ENCODE data around the gene SPDYC. TPM values are rescaled to one million over a fixed set of nuclear protein-coding genes. Genes with fewer than 3 reads are reported as not detected.

The SPDYC gene
- total RNA-seq, 1 donor from 2014 or later: not detected

DNA sequence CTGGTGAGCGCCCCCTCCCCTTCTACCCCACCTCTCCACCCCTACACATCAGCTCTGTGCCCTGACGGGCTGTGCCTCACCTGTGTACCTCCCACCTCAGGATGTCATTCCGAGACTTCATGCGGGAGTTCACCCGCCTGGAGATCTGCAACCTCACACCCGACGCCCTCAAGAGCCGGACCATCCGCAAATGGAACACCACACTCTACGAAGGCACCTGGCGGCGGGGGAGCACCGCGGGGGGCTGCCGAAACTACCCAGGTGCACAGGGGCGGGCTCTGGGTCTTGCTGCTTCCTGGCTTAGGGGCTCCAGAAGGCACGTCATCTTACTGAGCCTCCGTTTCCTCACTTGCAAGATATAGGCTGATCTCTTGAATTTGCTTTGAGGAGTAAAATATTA, 18.5 kb downstream of the SPDYC start:
- peaks cover 27% of the 10 kb centered on the region for H3K36me3 ChIP-seq (ENCODE audit: insufficient read depth, low read length)
- no peak for DNase-seq (ENCODE audit: low read depth)
- peaks cover 22% of the 10 kb centered on the region for H3K36me3 Mint-ChIP-seq (ENCODE audit: low read depth, unreplicated experiment)

GRCh38 chr11:65189191-65189590, 19.2 kb downstream of the SPDYC start:
- H3K4me3 ChIP-seq (ENCODE audit: insufficient read depth, low read depth, low read length): no peak overlapping the region
- no peak overlapping the region for H2AFZ ChIP-seq (ENCODE audit: low read depth, low read length)
- Mint-ChIP-seq H3K27me3 (ENCODE audit: low read depth, unreplicated experiment) (no peaks in the 10 kb centered on the region), H3K4me1 (ENCODE audit: low read depth, unreplicated experiment) (peaks cover 2% of the 10 kb centered on the region), H3K36me3 (ENCODE audit: low read depth, unreplicated experiment) (peaks cover 20% of the 10 kb centered on the region), H3K9me3 (ENCODE audit: unreplicated experiment) (no peaks in the 10 kb centered on the region), H3K27ac (ENCODE audit: unreplicated experiment) (no peak overlapping the region), H3K4me3 (ENCODE audit: unreplicated experiment) (no peak overlapping the region)
- peaks cover 45% of the 10 kb centered on the region for H4K20me1 ChIP-seq (ENCODE audit: insufficient read depth, low read length)
- DNase-seq (ENCODE audit: low read depth) (no peak), FAIRE-seq (no peak)
- no peak overlapping the region for H3K4me2 ChIP-seq (ENCODE audit: low read length)
- H3K27me3 ChIP-seq (ENCODE audit: insufficient read depth, low read length): no peaks in the 10 kb centered on the region
- no peaks in the 10 kb centered on the region for H3K4me1 ChIP-seq (ENCODE audit: insufficient read depth, low read length)
- H3K27ac ChIP-seq (ENCODE audit: low read depth, low read length): no peak overlapping the region
- H3K9ac ChIP-seq (ENCODE audit: low read length): no peak overlapping the region
- H3K79me2 ChIP-seq (ENCODE audit: insufficient read depth, low read length): peaks cover 7% of the 10 kb centered on the region
- H3K36me3 ChIP-seq (ENCODE audit: insufficient read depth, low read length): peaks cover 29% of the 10 kb centered on the region
- no peak for TF ChIP-seq EZH2 (IDR thresholded peaks at IDR 0.05; ENCODE audit: insufficient read depth, low read length)
- TF ChIP-seq, protein P1, sequence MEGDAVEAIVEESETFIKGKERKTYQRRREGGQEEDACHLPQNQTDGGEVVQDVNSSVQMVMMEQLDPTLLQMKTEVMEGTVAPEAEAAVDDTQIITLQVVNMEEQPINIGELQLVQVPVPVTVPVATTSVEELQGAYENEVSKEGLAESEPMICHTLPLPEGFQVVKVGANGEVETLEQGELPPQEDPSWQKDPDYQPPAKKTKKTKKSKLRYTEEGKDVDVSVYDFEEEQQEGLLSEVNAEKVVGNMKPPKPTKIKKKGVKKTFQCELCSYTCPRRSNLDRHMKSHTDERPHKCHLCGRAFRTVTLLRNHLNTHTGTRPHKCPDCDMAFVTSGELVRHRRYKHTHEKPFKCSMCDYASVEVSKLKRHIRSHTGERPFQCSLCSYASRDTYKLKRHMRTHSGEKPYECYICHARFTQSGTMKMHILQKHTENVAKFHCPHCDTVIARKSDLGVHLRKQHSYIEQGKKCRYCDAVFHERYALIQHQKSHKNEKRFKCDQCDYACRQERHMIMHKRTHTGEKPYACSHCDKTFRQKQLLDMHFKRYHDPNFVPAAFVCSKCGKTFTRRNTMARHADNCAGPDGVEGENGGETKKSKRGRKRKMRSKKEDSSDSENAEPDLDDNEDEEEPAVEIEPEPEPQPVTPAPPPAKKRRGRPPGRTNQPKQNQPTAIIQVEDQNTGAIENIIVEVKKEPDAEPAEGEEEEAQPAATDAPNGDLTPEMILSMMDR (IDR thresholded peaks at IDR 0.05; ENCODE audit: insufficient read depth, low read depth, low read length): no peak
- no peaks in the 10 kb centered on the region for H3K9me3 ChIP-seq (ENCODE audit: insufficient read depth, low read depth, low read length)

More for the DNA sequence above, 18.5 kb downstream of the SPDYC start:
- peaks cover 14% of the 10 kb centered on the region for H3K79me2 ChIP-seq (ENCODE audit: insufficient read depth, low read length)
- no peak overlapping the region for H3K27ac ChIP-seq (ENCODE audit: low read depth, low read length)
- no peaks in the 10 kb centered on the region for H3K27me3 Mint-ChIP-seq (ENCODE audit: low read depth, unreplicated experiment)
- H3K4me2 ChIP-seq (ENCODE audit: low read length): no peak overlapping the region
- H3K4me1 Mint-ChIP-seq (ENCODE audit: low read depth, unreplicated experiment): peaks cover 9% of the 10 kb centered on the region
- no peak overlapping the region for H3K4me3 Mint-ChIP-seq (ENCODE audit: unreplicated experiment)
- no peak overlapping the region for H3K9ac ChIP-seq (ENCODE audit: low read length)
- H3K4me3 ChIP-seq (ENCODE audit: insufficient read depth, low read depth, low read length): no peak overlapping the region
- no peaks in the 10 kb centered on the region for H3K9me3 ChIP-seq (ENCODE audit: insufficient read depth, low read depth, low read length)
- no peaks in the 10 kb centered on the region for H3K27me3 ChIP-seq (ENCODE audit: insufficient read depth, low read length)
- TF ChIP-seq, protein P1 (IDR thresholded peaks at IDR 0.05; ENCODE audit: insufficient read depth, low read depth, low read length): no peak
- no peak for TF ChIP-seq EZH2 (IDR thresholded peaks at IDR 0.05; ENCODE audit: insufficient read depth, low read length)
- peaks cover 52% of the 10 kb centered on the region for H4K20me1 ChIP-seq (ENCODE audit: insufficient read depth, low read length)
- H2AFZ ChIP-seq (ENCODE audit: low read depth, low read length): no peak overlapping the region
- no peaks in the 10 kb centered on the region for H3K4me1 ChIP-seq (ENCODE audit: insufficient read depth, low read length)
- no peaks in the 10 kb centered on the region for H3K9me3 Mint-ChIP-seq (ENCODE audit: unreplicated experiment)
- H3K27ac Mint-ChIP-seq (ENCODE audit: unreplicated experiment): no peak overlapping the region
- FAIRE-seq: no peak

GRCh38 chr11:65194564-65194963, 24.5 kb downstream of the SPDYC start:
- no peaks in the 10 kb centered on the region for H3K27me3 ChIP-seq (ENCODE audit: insufficient read depth, low read length)
- H3K4me2 ChIP-seq (ENCODE audit: low read length): no peak overlapping the region
- no peak for FAIRE-seq
- H3K36me3 ChIP-seq (ENCODE audit: insufficient read depth, low read length): peaks cover 36% of the 10 kb centered on the region
- DNase-seq (ENCODE audit: low read depth): no peak
- no peaks in the 10 kb centered on the region for H3K9me3 Mint-ChIP-seq (ENCODE audit: unreplicated experiment)
- H3K4me3 ChIP-seq (ENCODE audit: insufficient read depth, low read depth, low read length): no peak overlapping the region
- no peak overlapping the region for H3K27ac ChIP-seq (ENCODE audit: low read depth, low read length)
- no peaks in the 10 kb centered on the region for H3K27me3 Mint-ChIP-seq (ENCODE audit: low read depth, unreplicated experiment)
- H3K79me2 ChIP-seq (ENCODE audit: insufficient read depth, low read length): peaks cover 5% of the 10 kb centered on the region
- no peak overlapping the region for H2AFZ ChIP-seq (ENCODE audit: low read depth, low read length)
- no peak overlapping the region for H3K27ac Mint-ChIP-seq (ENCODE audit: unreplicated experiment)
- H3K9ac ChIP-seq (ENCODE audit: low read length): no peak overlapping the region
- peaks cover 7% of the 10 kb centered on the region for H4K20me1 ChIP-seq (ENCODE audit: insufficient read depth, low read length)
- H3K4me1 ChIP-seq (ENCODE audit: insufficient read depth, low read length): no peaks in the 10 kb centered on the region
- H3K4me1 Mint-ChIP-seq (ENCODE audit: low read depth, unreplicated experiment): no peaks in the 10 kb centered on the region
- no peak overlapping the region for H3K4me3 Mint-ChIP-seq (ENCODE audit: unreplicated experiment)
- H3K36me3 Mint-ChIP-seq (ENCODE audit: low read depth, unreplicated experiment): peaks cover 18% of the 10 kb centered on the region
- TF ChIP-seq, protein P1 (IDR thresholded peaks at IDR 0.05; ENCODE audit: insufficient read depth, low read depth, low read length): no peak
- H3K9me3 ChIP-seq (ENCODE audit: insufficient read depth, low read depth, low read length): no peaks in the 10 kb centered on the region

All from astrocyte (in vitro differentiated cells and primary cell).